SK-N-SH (cell line): Measurements from ENCODE around the gene CDC23. TPM values are rescaled to one million over a fixed set of nuclear protein-coding genes. Genes with fewer than 3 reads are reported as not detected.

Source experiments
- CTCF ChIA-PET: fragments of 300-600, 350-600 bp; formaldehyde crosslinking; extraction: SDS; loops from one replicate; lab custom pipeline; 2021; lab: Yijun Ruan, JAX
- POLR2A ChIA-PET: fragments of 350-600 bp; sonication (Branson Sonifier 250); formaldehyde crosslinking; extraction: SDS; loops from one replicate; lab custom pipeline; 2020; ENCODE audit warnings: antibody characterized with exemption, inconsistent platforms; lab: Yijun Ruan, JAX
- DNase-seq: peaks from one replicate; pipeline ENCODE4 v3.0.0; 2012
- H2AFZ ChIP-seq: fragments of 200-600 bp; sonication (generic); 2 replicates; pipeline ENCODE4 v1.8.1; 2016; ENCODE audit warnings: antibody characterized with exemption, mild to moderate bottlenecking, low read depth
- H3F3A ChIP-seq: fragments of 200-600 bp; sonication (generic); replicated peaks from 2 replicates; pipeline ENCODE3; 2016; ENCODE audit warnings: antibody characterized with exemption, mild to moderate bottlenecking; ENCODE audit not compliant: insufficient read depth
- H3K27ac ChIP-seq, 2 experiments: fragments of 200-500 bp in 1 of 2; fragments of 200-600 bp in 1 of 2; sonication (Bioruptor generic) in 1 of 2; sonication (generic), shearing (Covaris generic) in 1 of 2; 2 replicates each; pipeline versions ENCODE4 v1.5.1 to v1.6.1; 2014 to 2016; ENCODE audit warnings: low read depth in 2 of 2, inconsistent platforms in 1 of 2, low read length in 1 of 2, mild to moderate bottlenecking in 1 of 2, mixed read lengths in 1 of 2
- H3K27me3 ChIP-seq: fragments of 200-600 bp; sonication (generic), shearing (Covaris generic); 2 replicates; pipeline ENCODE4 v1.6.1; 2016; ENCODE audit warnings: mixed run types; ENCODE audit not compliant: insufficient read depth
- H3K36me3 ChIP-seq, 2 experiments: fragments of 200-500 bp in 1 of 2; fragments of 200-600 bp in 1 of 2; sonication (Bioruptor generic) in 1 of 2; sonication (generic) in 1 of 2; replicated peaks in 1 of 2; 2 replicates each; pipeline versions ENCODE3 to v1.5.1; 2014 to 2016; ENCODE audit warnings: low read length in 1 of 2, mild to moderate bottlenecking in 1 of 2; ENCODE audit not compliant: insufficient read depth in 2 of 2, control insufficient read depth in 1 of 2
- H3K4me1 ChIP-seq, 2 experiments: fragments of 200-500 bp in 1 of 2; fragments of 200-600 bp in 1 of 2; sonication (Bioruptor generic) in 1 of 2; sonication (generic), shearing (Covaris generic) in 1 of 2; 2 replicates each; pipeline versions ENCODE4 v1.5.1 to v1.6.1; 2014 to 2016; ENCODE audit warnings: low read depth in 1 of 2, low read length in 1 of 2, mixed run types in 1 of 2; ENCODE audit not compliant: insufficient read depth in 2 of 2, control insufficient read depth in 1 of 2
- H3K4me2 ChIP-seq: fragments of 200-600 bp; sonication (generic), shearing (Covaris generic); 2 replicates; pipeline ENCODE4 v1.6.1; 2017; ENCODE audit warnings: mixed run types
- H3K4me3 ChIP-seq, 2 experiments: fragments of 200-500 bp in 1 of 2; fragments of 200-600 bp in 1 of 2; sonication (Bioruptor generic) in 1 of 2; sonication (generic), shearing (Covaris generic) in 1 of 2; 2 replicates each; pipeline versions ENCODE4 v1.5.1 to v1.8.1; 2014 to 2016; ENCODE audit warnings: low read depth in 2 of 2, inconsistent platforms in 1 of 2, low read length in 1 of 2, mild to moderate bottlenecking in 1 of 2, mixed read lengths in 1 of 2, moderate library complexity in 1 of 2
- H3K79me2 ChIP-seq: fragments of 200-600 bp; sonication (generic); 2 replicates; pipeline ENCODE4 v1.8.1; 2017; ENCODE audit warnings: mild to moderate bottlenecking; ENCODE audit not compliant: insufficient read depth
- H3K9ac ChIP-seq: fragments of 200-600 bp; sonication (generic); 2 replicates; pipeline ENCODE4 v1.6.1; 2017; ENCODE audit warnings: mixed run types
- H3K9me2 ChIP-seq: fragments of 200-600 bp; sonication (generic); 2 replicates; pipeline ENCODE4 v1.6.1; 2017; ENCODE audit warnings: mixed run types
- H3K9me3 ChIP-seq: fragments of 200-600 bp; sonication (generic); 2 replicates; pipeline ENCODE4 v1.6.1; 2017; ENCODE audit warnings: mixed run types, mild to moderate bottlenecking, moderate library complexity
- H4K20me1 ChIP-seq: fragments of 200-600 bp; sonication (generic); 2 replicates; pipeline ENCODE4 v1.6.1; 2017; ENCODE audit warnings: mild to moderate bottlenecking, mixed run types; ENCODE audit not compliant: insufficient read depth
- CHD2 ChIP-seq: fragments of 150-350 bp; IDR thresholded peaks from 2 replicates; pipeline ENCODE4 v1.6.1; 2018; ENCODE audit warnings: low read length; ENCODE audit not compliant: partially characterized antibody
- ELF1 ChIP-seq: IDR thresholded peaks from 2 replicates; pipeline ENCODE4 v1.4.0; 2012
- EP300 ChIP-seq, 2 experiments: IDR thresholded peaks; 2 replicates each; pipeline versions ENCODE4 v1.4.0 to v1.6.1; 2012; ENCODE audit warnings: borderline replicate concordance in 1 of 2, low read depth in 1 of 2, low read length in 1 of 2
- EZH2phosphoT487 ChIP-seq: fragments of 200-600 bp; sonication (generic); IDR thresholded peaks from 2 replicates; pipeline ENCODE4 v1.6.1; 2017; ENCODE audit warnings: low read depth, mixed run types, mild to moderate bottlenecking, antibody characterized with exemption, moderate library complexity, borderline replicate concordance
- FOXJ3 ChIP-seq: sonication (generic); formaldehyde crosslinking; IDR thresholded peaks from 2 replicates; pipeline ENCODE4 v1.5.1; 2020; ENCODE audit warnings: mild to moderate bottlenecking, missing genetic modification reagents
- GATA2 ChIP-seq: sonication (generic); formaldehyde crosslinking; IDR thresholded peaks from 2 replicates; pipeline ENCODE4 v1.5.0; 2020; ENCODE audit warnings: mild to moderate bottlenecking, missing genetic modification reagents
- JUND ChIP-seq: IDR thresholded peaks from 2 replicates; pipeline ENCODE4 v1.4.0; 2012
- MAX ChIP-seq: IDR thresholded peaks from 2 replicates; pipeline ENCODE4 v1.4.0; 2012; ENCODE audit warnings: low read depth
- MEF2A ChIP-seq: IDR thresholded peaks from 2 replicates; pipeline ENCODE4 v1.4.0; 2012; ENCODE audit warnings: low read depth, borderline replicate concordance
- NRF1 ChIP-seq: IDR thresholded peaks from 2 replicates; pipeline ENCODE4 v1.6.1; 2012; ENCODE audit warnings: low read depth, mild to moderate bottlenecking, low read length
- POLR2AphosphoS5 ChIP-seq: IDR thresholded peaks from 2 replicates; pipeline ENCODE4 v1.6.1; 2012; ENCODE audit warnings: low read depth, low read length
- RAD21 ChIP-seq: IDR thresholded peaks from 2 replicates; pipeline ENCODE4 v1.6.1; 2012; ENCODE audit warnings: mild to moderate bottlenecking, low read length
- RCOR1 ChIP-seq: fragments of 150-350 bp; IDR thresholded peaks from 2 replicates; pipeline ENCODE4 v1.6.1; 2017; ENCODE audit warnings: antibody characterized with exemption, low read length
- REST ChIP-seq: IDR thresholded peaks from 2 replicates; pipeline ENCODE4 v1.6.1; 2012; ENCODE audit warnings: mild to moderate bottlenecking, low read depth, low read length, moderate library complexity
- RFX5 ChIP-seq: IDR thresholded peaks from 2 replicates; pipeline ENCODE4 v1.6.1; 2012; ENCODE audit warnings: mild to moderate bottlenecking, improper control_type of control experiment, low read length
- RXRA ChIP-seq: IDR thresholded peaks from 2 replicates; pipeline ENCODE4 v1.4.0; 2012; ENCODE audit warnings: low read depth, mild to moderate bottlenecking, borderline replicate concordance
- TCF12 ChIP-seq: IDR thresholded peaks from 2 replicates; pipeline ENCODE4 v1.4.0; 2012
- TEAD4 ChIP-seq: IDR thresholded peaks from 2 replicates; pipeline ENCODE4 v1.4.0; 2012; ENCODE audit warnings: mild to moderate bottlenecking, borderline replicate concordance; ENCODE audit not compliant: insufficient read depth
- WGBS: methylation state at CpG from one replicate; pipeline ENCODE4 v1.1.6; 2017; ENCODE audit warnings: low lambda C conversion rate; 5-methylcytosine and 5-hydroxymethylcytosine counted together
- polyA plus RNA-seq, 3 experiments: library from polyadenylated mRNA; depleted of rRNA; stranded (reverse); fragments of >200 nt; gene quantifications; 2 replicates each; pipeline ENCODE4 v1.2.3, GENCODE V29; 2012

CDC23 gene
- polyA plus RNA-seq, 1 of the 3 experiments (the other 2 are of a cell fraction), result 20.2 TPM

DNA sequence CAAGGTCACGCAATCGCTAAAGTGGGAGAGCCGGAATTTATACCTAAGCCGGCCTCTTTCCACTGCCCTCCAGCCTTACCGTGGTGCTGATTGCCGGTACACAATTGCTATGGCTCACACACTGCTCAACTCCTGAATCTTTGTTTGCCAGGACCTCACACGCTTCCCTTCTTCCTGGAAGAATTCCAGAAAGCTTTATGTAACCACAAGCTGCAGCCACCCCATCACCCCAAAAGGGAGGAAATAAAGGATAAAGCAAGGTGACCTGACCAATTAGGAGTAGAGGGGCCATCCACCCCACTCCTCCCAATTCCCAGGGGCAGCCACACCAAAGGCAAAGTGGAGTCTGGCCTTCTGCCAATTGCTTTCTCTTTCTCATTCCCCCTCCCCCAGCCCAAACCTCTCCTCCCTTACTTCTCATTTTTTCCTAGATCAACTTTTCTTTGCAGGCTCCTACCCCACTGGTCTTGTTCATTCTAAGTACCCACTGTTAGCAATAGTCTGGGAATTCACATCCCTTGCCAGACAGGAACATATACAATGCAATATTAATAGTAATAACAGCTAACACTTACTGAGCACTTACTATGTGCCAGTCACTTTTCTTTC is 18.0 kb upstream of the CDC23 start:
- Histone ChIP-seq H3K9me3 (no peaks in the 10 kb centered on the region), H3K36me3 (no peaks in the 10 kb centered on the region), H3K4me2 (no peak overlapping the region), H3K9me2 (no peaks in the 10 kb centered on the region), H3K9ac (no peak overlapping the region), H3K4me3 (no peak overlapping the region), H2AFZ (peak overlapping the region; percentile 39; the same call in 1 of the 2 replicates), H3K27me3 (no peaks in the 10 kb centered on the region), H3K27ac (no peak overlapping the region), H3K4me1 (peaks cover 0 to 9% of the 10 kb centered on the region in 2 experiments; a peak in 1 of 4 replicates), H4K20me1 (no peaks in the 10 kb centered on the region), H3F3A (peaks cover 12% of the 10 kb centered on the region), H3K79me2 (no peaks in the 10 kb centered on the region)
- 59% methylated on average over 7 of the region's 7 CpGs for WGBS
- CTCF ChIA-PET, result interaction anchor here (1.3 to 3.6 kb wide), 7 partner anchors 8 to 123 kb away, joined by 3 to 10 read pairs (median 6); partner anchors contain the start of gene GFRA3
- TF ChIP-seq GATA2 (CRISPR knock-in tag) (no peak), JUND (no peak), FOXJ3 (CRISPR knock-in tag) (no peak), CHD2 (no peak), RXRA (no peak), REST (no peak), RCOR1 (no peak), NRF1 (no peak), RFX5 (no peak), ELF1 (no peak), TCF12 (no peak)
- POLR2A ChIA-PET, result no interaction called here
- DNase-seq, result no peak

DNA sequence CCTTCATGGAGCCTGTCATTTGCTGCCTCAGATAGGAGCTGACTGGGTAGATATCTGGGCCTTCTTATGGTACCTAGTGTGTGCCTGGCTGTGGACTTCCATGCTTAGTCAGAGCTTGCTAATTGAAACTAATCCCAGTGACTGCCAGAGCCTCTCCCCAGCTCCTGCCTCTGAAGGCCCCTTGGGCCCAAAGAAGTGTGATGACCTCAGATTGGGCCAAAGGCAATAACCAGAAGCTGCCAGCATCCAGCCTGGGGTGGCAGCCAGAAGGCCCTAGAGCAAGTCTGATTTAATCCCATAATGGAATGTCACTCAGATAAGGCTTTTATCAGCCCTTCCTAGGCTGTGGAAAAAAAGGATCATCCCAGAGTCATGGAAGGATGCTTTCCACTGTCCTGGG is 17.1 kb upstream of the CDC23 start:
- POLR2A ChIA-PET, result interaction anchor here (0.7 to 0.9 kb wide), 2 partner anchors 45 to 107 kb away, joined by 3 to 5 read pairs; partner anchors contain the start of gene FAM53C
- no peaks in the 10 kb centered on the region for H3K36me3 ChIP-seq
- peak; percentile 61 for DNase-seq
- H2AFZ ChIP-seq, result no peak overlapping the region
- H3K4me3 ChIP-seq, result no peak overlapping the region
- no peak for TF ChIP-seq MEF2A
- peak in 1 of 2 experiments; percentile 73; a peak in 2 of 4 replicates for TF ChIP-seq EP300 (IDR thresholded peaks at IDR 0.05; ENCODE audit: borderline replicate concordance in 1 of 2, low read depth in 1 of 2, low read length in 1 of 2)
- no peak; the same call in 1 of the 2 replicates for TF ChIP-seq RAD21
- TF ChIP-seq EZH2phosphoT487, result no peak
- TF ChIP-seq MAX, result no peak
- TF ChIP-seq POLR2AphosphoS5, result no peak
- peak; percentile 85 for TF ChIP-seq RCOR1
- peak; percentile 55 for TF ChIP-seq CHD2
- TF ChIP-seq GATA2 (CRISPR knock-in tag), result peak; percentile 76
- no peak for TF ChIP-seq TEAD4
- H3K9me2 ChIP-seq, result no peaks in the 10 kb centered on the region
- CTCF ChIA-PET, result interaction anchor here (0.7 to 3.6 kb wide), 4 partner anchors 45 to 124 kb away, joined by 3 to 14 read pairs (median 8); partner anchors contain the start of gene GFRA3
- H3K27ac ChIP-seq, result no peak overlapping the region
- no peaks in the 10 kb centered on the region for H3K9me3 ChIP-seq
- H4K20me1 ChIP-seq, result no peaks in the 10 kb centered on the region
- H3K9ac ChIP-seq, result no peak overlapping the region
- no peak overlapping the region for H3K4me2 ChIP-seq
- peaks cover 12% of the 10 kb centered on the region for H3F3A ChIP-seq
- H3K4me1 ChIP-seq, result peaks cover 0 to 9% of the 10 kb centered on the region in 2 experiments; a peak in 1 of 4 replicates
- no peaks in the 10 kb centered on the region for H3K79me2 ChIP-seq
- H3K27me3 ChIP-seq, result no peaks in the 10 kb centered on the region
